Measurements from ENCODE around the gene SMAD2.

The SMAD2 gene

DNA sequence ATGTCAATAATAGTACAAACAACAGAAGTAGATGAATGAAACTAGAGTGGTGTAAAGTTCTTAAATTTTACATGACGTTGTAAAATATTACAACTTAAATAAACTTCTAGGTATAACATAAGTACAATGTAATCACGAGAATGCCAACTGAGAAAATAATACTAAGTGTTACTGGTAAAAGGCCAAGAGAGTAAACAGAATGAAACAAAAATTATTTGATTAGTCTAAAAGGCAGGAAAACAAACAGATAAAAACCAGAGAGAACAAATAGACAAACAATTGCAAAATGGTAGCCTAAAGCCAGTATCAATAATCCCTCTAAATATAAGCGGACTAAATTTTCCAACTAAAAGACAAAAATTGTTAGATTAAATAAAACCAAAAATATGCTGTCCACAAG, 71.9 kb downstream of the SMAD2 start:
- no peak for TF ChIP-seq CTCF (IDR thresholded peaks at IDR 0.05)

- no peak for TF ChIP-seq CTCF (IDR thresholded peaks at IDR 0.05)
Observed at GRCh38 chr18:47847635-47848034, 82.8 kb downstream of the SMAD2 start.

DNA sequence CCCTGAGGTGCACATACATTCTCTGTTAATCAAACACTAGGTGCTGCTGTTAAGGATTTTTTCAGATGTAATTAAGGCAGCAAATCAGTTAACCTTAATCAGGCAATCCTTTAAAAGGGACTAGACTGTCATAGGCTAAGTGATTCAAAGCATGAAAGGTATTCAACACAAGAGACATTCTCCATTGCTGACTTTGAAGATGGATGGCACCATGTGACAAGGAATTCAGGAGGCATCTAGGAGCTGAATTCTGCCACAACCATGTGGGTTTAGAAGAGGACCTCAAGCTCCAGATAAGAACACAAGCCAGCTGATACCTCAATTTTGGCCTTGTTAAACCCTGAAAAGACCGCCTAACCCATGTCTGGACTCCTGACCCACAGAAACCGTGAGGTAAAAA, 84.0 kb downstream of the SMAD2 start:
- no peak for TF ChIP-seq CTCF (IDR thresholded peaks at IDR 0.05)

- TF ChIP-seq CTCF (IDR thresholded peaks at IDR 0.05) = no peak
Observed at GRCh38 chr18:47844828-47845498, 85.5 kb downstream of the SMAD2 start.

DNA sequence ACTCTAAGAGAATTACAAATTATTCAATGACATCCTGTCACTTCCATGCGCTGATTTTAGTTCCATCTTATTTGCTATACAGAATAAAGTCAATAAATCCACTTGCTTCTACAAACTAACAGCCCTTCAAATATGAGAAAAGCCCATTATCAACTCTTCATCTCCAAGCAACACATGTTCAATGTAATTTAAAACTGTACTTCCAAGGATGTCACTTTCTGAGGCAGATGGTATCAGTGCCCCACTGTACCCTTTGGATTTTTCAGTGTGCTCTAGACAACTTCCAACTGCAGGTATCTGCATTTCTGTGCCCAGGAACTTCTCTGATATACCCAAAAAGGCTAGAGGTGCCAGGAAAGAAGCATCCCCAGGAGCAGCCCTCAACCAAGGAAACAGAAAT, 87.6 kb downstream of the SMAD2 start:
- TF ChIP-seq CTCF (IDR thresholded peaks at IDR 0.05) = no peak

DNA sequence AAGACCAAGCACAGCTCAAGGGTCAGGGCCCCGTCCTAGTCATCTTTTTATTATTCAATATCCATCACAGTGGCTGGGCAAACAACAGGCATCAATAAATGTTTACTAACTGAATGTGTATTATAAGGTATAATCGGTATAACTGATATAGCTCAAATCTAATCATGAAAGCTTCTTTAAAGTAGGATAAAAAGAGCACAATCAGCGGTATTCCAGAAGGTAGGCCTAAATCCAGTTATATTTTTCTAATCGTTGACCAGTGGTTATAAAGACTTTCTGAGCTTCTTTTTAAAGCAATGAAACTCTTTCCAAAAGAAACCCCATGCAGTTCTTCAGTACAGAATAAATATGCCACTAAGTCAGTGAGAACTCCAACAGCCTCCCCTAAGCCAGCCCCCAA, 92.1 kb downstream of the SMAD2 start:
- no peak for TF ChIP-seq CTCF (IDR thresholded peaks at IDR 0.05)

DNA sequence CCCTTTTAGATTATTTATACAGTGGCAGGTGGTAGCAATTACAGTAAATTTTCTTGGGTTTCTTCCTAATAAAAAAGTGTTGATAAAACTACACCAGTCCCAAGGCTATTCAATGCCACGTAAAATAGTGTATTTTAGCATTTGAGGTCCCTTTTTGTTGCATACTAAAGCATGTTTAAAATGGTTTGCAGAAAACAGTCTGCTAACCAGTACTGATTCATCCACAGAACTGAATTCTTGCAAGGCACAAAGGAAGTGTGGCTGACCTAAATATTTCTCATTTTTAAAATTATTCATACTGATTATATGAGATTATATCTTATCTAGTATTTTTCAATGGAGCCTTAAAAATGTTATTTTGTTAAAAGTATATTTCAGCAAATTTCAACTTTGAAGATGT, 98.1 kb downstream of the SMAD2 start:
- TF ChIP-seq CTCF (IDR thresholded peaks at IDR 0.05) = no peak

- TF ChIP-seq CTCF (IDR thresholded peaks at IDR 0.05) = no peak
Observed at GRCh38 chr18:47831351-47831750, 99.1 kb downstream of the SMAD2 start.

Data from LNCAP (cell line).